RWPE1 (cell line): ENCODE measurements around the gene PSTPIP1.

Experiments
- CTCF ChIA-PET: fragments of 350-600 bp; sonication (Branson Sonifier 250); formaldehyde crosslinking; extraction: SDS; loops from one replicate; lab custom pipeline; 2021; lab: Yijun Ruan, JAX
- POLR2A ChIA-PET: fragments of 400-600 bp; formaldehyde crosslinking; extraction: SDS; loops from one replicate; lab custom pipeline; 2020; ENCODE audit warnings: antibody characterized with exemption; ENCODE audit not compliant: low non-redundant PET; lab: Yijun Ruan, JAX
- DNase-seq: peaks from one replicate; pipeline ENCODE4 v3.0.0; 2012; ENCODE audit warnings: low spot score
- H3K27ac ChIP-seq: fragments of 450-650 bp; 2 replicates; pipeline ENCODE4 v1.5.1; 2017
- CTCF ChIP-seq: fragments of 450-650 bp; conservative IDR thresholded peaks from 2 replicates; pipeline ENCODE4 v1.5.1; 2017; ENCODE audit warnings: low read depth, mild to moderate bottlenecking

Gene PSTPIP1

GRCh38 chr15:77017761-77018720 lies 23.1 kb downstream of the PSTPIP1 start:
- no peak for TF ChIP-seq CTCF

GRCh38 chr15:77018796-77019505 lies 24.0 kb downstream of the PSTPIP1 start:
- CTCF ChIA-PET, result no interaction called here
- no peak for TF ChIP-seq CTCF
- H3K27ac ChIP-seq, result no peak overlapping the region
- DNase-seq, result no peak
- POLR2A ChIA-PET, result no interaction called here

More at GRCh38 chr15:77017761-77018720, 23.1 kb downstream of the PSTPIP1 start:
- DNase-seq, result no peak
- ChIA-PET POLR2A (no interaction called here), CTCF (no interaction called here)
- no peak overlapping the region for H3K27ac ChIP-seq

- ChIA-PET POLR2A (no interaction called here), CTCF (interaction anchor here (0.6 kb wide), 2 partner anchors 33 to 1078 kb away, joined by 3 to 6 read pairs; no protein-coding TSS in a partner anchor)
- no peak for DNase-seq
- TF ChIP-seq CTCF, result no peak
- no peak overlapping the region for H3K27ac ChIP-seq
Observed at GRCh38 chr15:77019521-77020331, 24.8 kb downstream of the PSTPIP1 start.

GRCh38 chr15:77020348-77021087 lies 25.6 kb downstream of the PSTPIP1 start:
- TF ChIP-seq CTCF, result no peak
- no peak overlapping the region for H3K27ac ChIP-seq
- no peak for DNase-seq
- POLR2A ChIA-PET, result no interaction called here
- CTCF ChIA-PET, result interaction anchor here (0.6 kb wide), 2 partner anchors 32 to 1079 kb away, joined by 3 to 6 read pairs; no protein-coding TSS in a partner anchor

- CTCF ChIA-PET, result no interaction called here
Observed at GRCh38 chr15:77021088-77021481, 26.2 kb downstream of the PSTPIP1 start.

More at GRCh38 chr15:77021088-77021481, 26.2 kb downstream of the PSTPIP1 start:
- TF ChIP-seq CTCF, result no peak
- H3K27ac ChIP-seq, result no peak overlapping the region
- POLR2A ChIA-PET, result no interaction called here
- DNase-seq, result no peak
